WTC11 (cell line): ENCODE measurements around the gene PI3.

Source experiments
- TF ChIP-seq, protein P1 (sequence below): sonication (generic); formaldehyde crosslinking; IDR thresholded peaks from 2 replicates; pipeline ENCODE4 v1.8.1; 2022; ENCODE audit warnings: missing genetic modification reagents, borderline replicate concordance
- TF ChIP-seq, protein P2 (sequence below): sonication (generic); formaldehyde crosslinking; IDR thresholded peaks from 2 replicates; pipeline ENCODE4 v1.8.1; 2022; ENCODE audit warnings: mild to moderate bottlenecking, moderate library complexity, missing genetic modification reagents
- TF ChIP-seq, protein P3 (sequence below): sonication (generic); formaldehyde crosslinking; IDR thresholded peaks from 2 replicates; pipeline ENCODE4 v1.8.1; 2023; ENCODE audit warnings: mild to moderate bottlenecking, missing genetic modification reagents, borderline replicate concordance
- TF ChIP-seq, protein P4 (sequence below): fragments of 200-600 bp; IDR thresholded peaks from 2 replicates; pipeline ENCODE4 v1.8.0; 2022; ENCODE audit warnings: antibody characterized with exemption

DNA sequence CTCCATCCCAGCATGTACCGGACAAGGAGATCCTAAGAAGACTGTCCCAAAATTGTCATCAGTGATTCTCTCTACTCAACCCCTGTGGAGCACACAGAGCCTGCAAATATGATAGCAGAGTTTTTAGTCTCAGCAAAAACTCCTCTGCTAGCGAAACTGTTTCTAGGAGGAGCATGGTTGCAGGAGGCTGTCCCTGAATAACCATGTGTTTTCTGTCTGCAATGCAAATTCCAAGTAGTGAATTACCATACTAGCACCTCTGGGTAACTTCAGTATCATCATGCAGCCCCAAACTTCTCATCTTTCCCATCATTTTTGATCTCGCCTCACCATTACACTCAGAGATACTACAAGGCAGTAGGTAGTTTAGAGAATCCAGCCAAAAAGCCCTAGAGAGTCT lies 25.6 kb upstream of the PI3 start:
- TF ChIP-seq, protein P1, sequence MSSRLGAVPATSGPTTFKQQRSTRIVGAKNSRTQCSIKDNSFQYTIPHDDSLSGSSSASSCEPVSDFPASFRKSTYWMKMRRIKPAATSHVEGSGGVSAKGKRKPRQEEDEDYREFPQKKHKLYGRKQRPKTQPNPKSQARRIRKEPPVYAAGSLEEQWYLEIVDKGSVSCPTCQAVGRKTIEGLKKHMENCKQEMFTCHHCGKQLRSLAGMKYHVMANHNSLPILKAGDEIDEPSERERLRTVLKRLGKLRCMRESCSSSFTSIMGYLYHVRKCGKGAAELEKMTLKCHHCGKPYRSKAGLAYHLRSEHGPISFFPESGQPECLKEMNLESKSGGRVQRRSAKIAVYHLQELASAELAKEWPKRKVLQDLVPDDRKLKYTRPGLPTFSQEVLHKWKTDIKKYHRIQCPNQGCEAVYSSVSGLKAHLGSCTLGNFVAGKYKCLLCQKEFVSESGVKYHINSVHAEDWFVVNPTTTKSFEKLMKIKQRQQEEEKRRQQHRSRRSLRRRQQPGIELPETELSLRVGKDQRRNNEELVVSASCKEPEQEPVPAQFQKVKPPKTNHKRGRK (CRISPR knock-in tag) = no peak
- TF ChIP-seq, protein P2, sequence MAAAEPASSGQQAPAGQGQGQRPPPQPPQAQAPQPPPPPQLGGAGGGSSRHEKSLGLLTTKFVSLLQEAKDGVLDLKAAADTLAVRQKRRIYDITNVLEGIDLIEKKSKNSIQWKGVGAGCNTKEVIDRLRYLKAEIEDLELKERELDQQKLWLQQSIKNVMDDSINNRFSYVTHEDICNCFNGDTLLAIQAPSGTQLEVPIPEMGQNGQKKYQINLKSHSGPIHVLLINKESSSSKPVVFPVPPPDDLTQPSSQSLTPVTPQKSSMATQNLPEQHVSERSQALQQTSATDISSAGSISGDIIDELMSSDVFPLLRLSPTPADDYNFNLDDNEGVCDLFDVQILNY (CRISPR knock-in tag) = no peak
- TF ChIP-seq, protein P3, sequence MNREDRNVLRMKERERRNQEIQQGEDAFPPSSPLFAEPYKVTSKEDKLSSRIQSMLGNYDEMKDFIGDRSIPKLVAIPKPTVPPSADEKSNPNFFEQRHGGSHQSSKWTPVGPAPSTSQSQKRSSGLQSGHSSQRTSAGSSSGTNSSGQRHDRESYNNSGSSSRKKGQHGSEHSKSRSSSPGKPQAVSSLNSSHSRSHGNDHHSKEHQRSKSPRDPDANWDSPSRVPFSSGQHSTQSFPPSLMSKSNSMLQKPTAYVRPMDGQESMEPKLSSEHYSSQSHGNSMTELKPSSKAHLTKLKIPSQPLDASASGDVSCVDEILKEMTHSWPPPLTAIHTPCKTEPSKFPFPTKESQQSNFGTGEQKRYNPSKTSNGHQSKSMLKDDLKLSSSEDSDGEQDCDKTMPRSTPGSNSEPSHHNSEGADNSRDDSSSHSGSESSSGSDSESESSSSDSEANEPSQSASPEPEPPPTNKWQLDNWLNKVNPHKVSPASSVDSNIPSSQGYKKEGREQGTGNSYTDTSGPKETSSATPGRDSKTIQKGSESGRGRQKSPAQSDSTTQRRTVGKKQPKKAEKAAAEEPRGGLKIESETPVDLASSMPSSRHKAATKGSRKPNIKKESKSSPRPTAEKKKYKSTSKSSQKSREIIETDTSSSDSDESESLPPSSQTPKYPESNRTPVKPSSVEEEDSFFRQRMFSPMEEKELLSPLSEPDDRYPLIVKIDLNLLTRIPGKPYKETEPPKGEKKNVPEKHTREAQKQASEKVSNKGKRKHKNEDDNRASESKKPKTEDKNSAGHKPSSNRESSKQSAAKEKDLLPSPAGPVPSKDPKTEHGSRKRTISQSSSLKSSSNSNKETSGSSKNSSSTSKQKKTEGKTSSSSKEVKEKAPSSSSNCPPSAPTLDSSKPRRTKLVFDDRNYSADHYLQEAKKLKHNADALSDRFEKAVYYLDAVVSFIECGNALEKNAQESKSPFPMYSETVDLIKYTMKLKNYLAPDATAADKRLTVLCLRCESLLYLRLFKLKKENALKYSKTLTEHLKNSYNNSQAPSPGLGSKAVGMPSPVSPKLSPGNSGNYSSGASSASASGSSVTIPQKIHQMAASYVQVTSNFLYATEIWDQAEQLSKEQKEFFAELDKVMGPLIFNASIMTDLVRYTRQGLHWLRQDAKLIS = no peak
- TF ChIP-seq, protein P4, sequence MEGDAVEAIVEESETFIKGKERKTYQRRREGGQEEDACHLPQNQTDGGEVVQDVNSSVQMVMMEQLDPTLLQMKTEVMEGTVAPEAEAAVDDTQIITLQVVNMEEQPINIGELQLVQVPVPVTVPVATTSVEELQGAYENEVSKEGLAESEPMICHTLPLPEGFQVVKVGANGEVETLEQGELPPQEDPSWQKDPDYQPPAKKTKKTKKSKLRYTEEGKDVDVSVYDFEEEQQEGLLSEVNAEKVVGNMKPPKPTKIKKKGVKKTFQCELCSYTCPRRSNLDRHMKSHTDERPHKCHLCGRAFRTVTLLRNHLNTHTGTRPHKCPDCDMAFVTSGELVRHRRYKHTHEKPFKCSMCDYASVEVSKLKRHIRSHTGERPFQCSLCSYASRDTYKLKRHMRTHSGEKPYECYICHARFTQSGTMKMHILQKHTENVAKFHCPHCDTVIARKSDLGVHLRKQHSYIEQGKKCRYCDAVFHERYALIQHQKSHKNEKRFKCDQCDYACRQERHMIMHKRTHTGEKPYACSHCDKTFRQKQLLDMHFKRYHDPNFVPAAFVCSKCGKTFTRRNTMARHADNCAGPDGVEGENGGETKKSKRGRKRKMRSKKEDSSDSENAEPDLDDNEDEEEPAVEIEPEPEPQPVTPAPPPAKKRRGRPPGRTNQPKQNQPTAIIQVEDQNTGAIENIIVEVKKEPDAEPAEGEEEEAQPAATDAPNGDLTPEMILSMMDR = no peak
